GM19025 (cell line): Measurements from ENCODE around the gene BCL2L15.
A peak's percentile ranks its signal among the peaks of the same experiment; 100 is the strongest.

ENCODE experiments used
- ATAC-seq: cut with Tn5 transposase; IDR thresholded peaks from one replicate; pipeline ENCODE4 v1.9.1; 2021; ENCODE audit warnings: mild to moderate bottlenecking, low read depth, moderate library complexity; ENCODE audit not compliant: unreplicated experiment

The BCL2L15 gene

GRCh38 chr1:113912594-113913311 lies 25.4 kb upstream of the BCL2L15 start:
- no peak for ATAC-seq

DNA sequence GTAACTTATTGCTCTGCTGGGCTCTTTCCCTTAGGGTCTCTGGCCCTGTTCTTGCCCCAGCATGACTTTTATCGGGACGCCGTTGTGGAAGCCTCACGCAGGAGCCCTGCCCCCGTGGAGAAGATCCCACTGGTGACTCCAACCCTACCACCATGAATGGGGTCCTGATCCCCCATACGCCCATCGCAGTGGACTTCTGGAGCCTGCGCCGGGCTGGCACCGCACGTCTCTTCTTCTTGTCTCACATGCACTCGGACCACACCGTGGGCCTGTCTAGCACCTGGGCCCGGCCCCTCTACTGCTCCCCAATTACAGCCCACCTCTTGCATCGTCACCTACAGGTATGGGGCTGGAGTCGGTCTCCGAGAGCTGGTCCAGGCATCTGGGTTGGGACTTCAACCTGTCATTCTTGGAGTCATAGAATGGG lies 18.1 kb upstream of the BCL2L15 start:
- ATAC-seq = no peak

DNA sequence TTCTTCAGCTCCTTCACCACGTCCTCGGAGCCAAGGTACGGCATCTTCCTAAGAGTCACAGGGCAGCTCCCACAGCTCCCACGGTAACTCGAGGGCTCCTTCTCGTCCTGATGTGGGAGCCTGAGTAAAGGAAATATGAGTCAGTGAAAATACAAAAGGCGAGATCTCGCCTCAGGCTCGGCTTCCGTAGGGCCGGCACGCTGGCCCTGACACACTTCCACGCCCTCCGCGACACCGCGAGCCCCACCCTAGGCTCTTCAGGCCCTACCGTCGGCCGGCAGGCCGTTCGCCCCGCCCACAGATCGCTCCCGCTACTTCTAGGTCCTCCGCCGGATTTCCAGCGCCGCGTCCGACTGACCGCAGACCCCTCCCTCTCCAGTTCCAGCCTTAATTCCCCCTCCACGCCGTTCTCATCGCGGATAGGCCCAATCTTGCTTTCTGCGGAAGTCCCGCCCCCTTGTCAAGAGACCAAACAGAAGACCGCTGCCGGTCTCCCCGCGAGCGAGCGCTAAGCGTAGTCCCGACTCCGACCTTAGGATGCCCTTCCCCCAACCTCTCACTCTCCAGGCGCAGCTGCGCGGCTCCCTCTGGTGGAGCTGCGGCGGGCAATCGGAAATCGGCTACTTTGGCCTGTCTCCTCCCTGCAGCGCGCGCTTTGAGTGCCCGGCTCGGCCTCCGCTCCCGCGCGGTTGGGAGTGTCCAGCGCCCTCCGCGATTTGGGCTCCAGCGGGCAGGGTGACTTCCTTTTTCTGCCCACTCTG lies 17.5 kb upstream of the BCL2L15 start, which contains the start of the genes AP4B1 and DCLRE1B:
TSS of gene AP4B1 (minus strand) at position 126 of the 761 bp plus-strand sequence. CDS start at position 44, 82 bp downstream.
TSS of gene DCLRE1B (plus strand) at position 653 of the 761 bp plus-strand sequence. CDS start 261 bp downstream, outside the sequence.
- peak; percentile 90 for ATAC-seq

GRCh38 chr1:113904293-113904673 lies 16.9 kb upstream of the BCL2L15 start:
- peak; percentile 24 for ATAC-seq

DNA sequence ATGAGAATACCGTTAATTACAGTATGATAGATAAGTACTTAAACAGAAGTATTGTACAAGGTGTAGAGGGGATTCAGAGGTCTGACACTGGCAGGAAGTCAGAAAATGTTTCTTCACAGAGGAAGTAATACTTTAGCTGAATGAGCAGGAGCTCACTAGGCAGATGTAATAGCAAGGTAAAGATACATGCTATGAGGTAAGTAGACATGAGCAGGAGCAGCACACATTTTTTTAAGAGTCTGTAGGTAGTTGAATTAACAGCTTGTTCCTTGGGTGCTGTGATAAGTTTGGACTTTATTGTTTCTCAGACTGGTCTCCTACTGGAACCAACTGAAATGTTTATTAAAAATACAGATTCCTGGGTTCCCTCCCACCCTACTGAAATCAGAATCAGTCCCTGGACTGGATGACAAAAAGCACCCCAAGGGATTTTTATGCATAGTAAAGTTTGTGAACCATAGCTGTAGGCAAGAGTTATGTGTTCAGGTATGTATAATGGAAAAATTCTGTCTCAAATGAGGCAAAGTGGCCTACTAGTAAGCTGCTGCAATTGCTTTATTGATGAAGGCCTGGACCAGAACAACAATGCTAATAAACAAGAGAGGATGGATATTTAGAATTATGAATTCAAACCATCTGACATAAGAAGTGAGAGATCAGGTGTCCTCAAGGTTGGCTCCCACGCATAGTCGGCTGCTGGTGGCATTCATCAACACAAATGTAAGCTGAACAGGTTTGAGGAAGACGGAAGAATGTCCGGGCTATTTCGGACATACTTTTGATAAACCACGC lies 16.3 kb upstream of the BCL2L15 start:
- no peak for ATAC-seq

DNA sequence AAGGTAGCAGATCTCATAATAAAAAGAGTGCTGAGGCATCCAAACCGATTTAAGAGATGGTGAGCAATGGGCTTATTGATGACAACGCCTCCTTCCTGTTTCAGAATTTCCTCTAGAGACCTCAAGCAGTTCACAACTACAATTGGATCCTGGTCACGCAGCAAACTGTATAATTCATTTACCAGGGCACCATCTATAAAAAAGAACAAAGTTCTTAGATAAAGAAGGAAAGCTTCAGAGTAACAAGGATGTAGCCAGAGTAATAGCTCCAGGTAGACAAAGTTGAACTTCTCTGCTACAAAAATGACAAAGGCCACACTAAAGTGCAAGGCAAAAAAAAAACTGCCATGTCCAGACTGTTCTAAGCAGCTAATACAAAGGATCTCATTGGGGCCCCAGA lies 13.8 kb upstream of the BCL2L15 start:
- ATAC-seq = no peak

DNA sequence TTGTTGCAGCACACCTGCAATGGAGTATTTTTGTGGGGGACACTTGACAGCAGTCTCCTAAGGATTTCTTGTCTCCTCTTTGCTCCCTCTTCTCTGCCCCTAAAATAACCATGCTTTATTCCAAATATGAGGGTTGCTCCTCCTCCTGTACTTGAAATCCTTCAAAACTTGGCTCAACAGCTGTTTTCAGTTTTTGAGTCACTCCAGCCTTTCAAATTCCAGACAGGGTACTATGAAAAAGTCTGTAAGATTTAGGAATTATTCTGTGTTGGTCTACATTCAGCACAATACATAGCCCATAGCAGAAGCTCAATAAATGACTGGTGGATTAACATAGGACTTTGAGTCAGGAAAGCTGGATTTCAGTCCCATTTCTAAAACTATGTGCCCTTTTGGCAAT lies 11.7 kb upstream of the BCL2L15 start:
- no peak for ATAC-seq

GRCh38 chr1:113898241-113898814 lies 10.9 kb upstream of the BCL2L15 start:
- no peak for ATAC-seq

- no peak for ATAC-seq
Measured at GRCh38 chr1:113895961-113896360, 8.6 kb upstream of the BCL2L15 start.

DNA sequence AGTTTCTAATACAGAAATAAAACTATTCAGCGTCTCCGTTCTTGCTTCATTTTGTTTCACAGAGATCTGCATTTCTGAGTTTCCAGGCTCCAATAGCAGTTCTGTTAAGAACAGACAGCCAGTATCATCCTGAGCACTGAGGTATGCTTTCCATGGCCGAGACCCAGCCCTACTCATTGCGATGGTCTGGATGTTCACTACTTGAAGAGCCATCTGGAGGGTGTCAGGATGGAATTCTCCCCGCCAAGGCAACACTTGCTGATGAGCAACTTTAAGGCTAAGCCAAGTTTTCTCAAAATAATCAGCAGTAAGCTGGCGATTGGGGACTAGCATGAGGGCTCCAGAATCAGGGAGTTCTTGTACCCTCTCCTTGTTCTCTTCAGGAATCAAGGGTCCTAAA lies 7.7 kb upstream of the BCL2L15 start:
- ATAC-seq = no peak

- ATAC-seq = no peak
Measured at GRCh38 chr1:113893267-113893666, 5.9 kb upstream of the BCL2L15 start.

GRCh38 chr1:113891631-113892220 lies 4.3 kb upstream of the BCL2L15 start:
- ATAC-seq = no peak

DNA sequence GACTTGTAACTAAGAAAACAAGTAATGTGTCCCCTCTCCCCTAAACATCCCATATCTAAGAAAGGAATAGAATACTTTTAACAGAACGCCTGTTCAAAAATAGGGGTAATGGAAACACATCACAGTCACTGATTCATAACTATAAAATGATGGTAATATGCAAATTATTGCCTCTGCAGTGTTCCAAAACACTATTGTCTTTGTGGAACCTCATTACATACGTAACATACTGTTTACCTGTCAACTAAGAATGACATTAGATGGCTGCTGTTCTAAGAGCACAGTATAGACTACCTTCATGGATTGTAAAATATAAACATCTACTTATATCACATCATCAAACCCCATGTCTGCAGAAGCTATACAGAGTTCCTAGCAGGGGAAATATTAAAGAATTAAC lies 3.4 kb upstream of the BCL2L15 start:
- no peak for ATAC-seq

GRCh38 chr1:113886417-113887401 lies 672 bp downstream of the BCL2L15 start:
- no peak for ATAC-seq

DNA sequence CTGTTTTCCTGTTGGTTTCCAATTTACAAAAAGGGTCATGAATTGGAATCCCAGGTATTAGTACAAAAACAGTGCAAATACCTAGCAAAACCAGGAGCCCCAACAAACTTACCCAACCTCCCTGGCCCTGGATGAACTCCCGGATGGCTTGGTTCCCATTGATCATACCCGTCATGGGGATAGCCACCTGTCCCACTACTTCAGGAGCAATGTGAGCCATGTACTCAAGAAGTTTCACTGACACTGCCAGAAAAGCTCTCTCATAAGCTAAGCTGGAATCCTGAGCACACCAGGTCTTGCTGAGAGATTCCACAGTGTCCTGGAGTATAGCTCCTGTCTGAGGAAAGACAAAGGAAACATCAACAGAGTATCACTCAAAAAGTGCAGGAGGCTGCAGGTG lies 5.7 kb downstream of the BCL2L15 start:
- no peak for ATAC-seq

DNA sequence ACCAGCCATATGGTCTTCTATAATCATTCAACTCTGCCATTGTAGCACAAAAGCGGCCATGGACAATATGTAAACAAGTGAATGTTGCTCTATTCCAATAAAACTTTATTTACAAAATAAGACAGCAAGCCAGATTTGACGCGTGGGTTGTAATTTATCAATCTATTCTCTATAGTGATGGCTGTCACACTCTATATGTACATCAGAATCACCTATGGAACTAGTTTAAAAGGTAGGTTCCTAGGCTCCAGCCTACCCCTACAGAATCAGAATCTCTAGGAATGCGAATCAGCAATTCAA lies 7.7 kb downstream of the BCL2L15 start:
- ATAC-seq = no peak

- ATAC-seq = no peak
Measured at GRCh38 chr1:113876176-113876575, 11.2 kb downstream of the BCL2L15 start.

DNA sequence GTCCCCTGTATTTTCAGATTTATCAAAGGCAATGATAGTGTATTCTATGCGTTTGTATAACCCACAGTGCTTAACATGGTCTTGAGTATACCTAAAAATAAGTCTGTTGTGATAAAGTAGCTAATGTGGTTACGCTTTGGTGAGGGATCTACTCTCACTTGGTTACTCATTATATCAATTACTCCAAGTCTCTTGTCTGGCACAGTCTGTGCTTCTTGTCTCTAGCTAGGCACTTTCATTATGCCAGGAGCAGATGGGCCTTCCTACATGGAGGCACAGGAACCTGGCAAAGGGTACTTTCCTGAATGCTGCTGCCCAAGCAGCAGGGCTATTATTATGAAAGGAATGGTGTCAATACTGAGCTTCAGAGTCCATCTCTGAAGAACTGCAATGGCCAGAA lies 11.7 kb downstream of the BCL2L15 start:
- peak; percentile 34 for ATAC-seq
